HG02840 (cell line): Measurements from ENCODE around the gene PTPRN2.
"Not testable (repeated sequence)": the region's sequence is repeated elsewhere in the genome, so short reads cannot be mapped to it uniquely, and the experiment has no call there.

Source experiments
- ATAC-seq: cut with Tn5 transposase; IDR thresholded peaks from one replicate; pipeline ENCODE4 v1.9.1; 2021; ENCODE audit warnings: mild to moderate bottlenecking, moderate library complexity, moderate number of reproducible peaks; ENCODE audit not compliant: unreplicated experiment, low FRiP score

The PTPRN2 gene

DNA sequence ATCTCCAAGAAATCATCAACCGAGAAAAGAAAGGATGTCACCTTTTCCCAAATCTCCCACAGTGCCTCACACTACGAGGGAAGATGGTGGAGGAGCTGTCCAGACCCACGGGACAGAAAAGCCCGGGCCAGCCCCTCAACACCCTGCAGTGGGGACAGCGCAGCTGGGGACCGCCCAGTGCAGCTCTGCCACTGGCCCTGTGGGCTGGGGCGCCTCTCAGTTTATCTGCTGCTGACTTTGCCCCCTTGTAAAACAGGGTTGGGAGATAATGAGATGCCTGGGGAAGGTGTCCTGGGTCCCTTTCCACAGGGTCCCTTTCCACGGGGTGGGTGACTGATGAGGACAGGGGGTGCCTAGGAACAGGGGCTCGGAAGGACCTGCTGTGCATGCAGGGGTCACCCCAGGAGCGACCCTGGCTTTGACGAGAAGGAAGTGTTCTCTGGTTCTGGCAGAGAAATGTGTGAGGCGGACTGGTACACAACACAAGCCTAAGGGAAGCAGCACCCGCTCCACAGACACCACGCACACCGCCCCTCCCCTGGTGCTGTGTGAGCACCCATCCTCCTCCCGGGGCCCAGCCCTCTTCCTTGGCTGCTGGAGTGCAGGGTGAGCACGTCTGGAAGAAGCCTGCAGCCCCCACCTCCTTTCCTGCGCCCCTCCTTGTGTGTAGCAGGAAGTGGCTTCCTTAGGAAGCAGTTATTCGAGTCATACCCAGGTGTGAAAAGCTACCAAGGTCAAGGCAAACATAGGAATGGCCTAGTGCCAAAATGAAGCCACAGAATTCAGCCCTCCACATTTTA lies 911.0 kb downstream of the PTPRN2 start:
- no peak for ATAC-seq

DNA sequence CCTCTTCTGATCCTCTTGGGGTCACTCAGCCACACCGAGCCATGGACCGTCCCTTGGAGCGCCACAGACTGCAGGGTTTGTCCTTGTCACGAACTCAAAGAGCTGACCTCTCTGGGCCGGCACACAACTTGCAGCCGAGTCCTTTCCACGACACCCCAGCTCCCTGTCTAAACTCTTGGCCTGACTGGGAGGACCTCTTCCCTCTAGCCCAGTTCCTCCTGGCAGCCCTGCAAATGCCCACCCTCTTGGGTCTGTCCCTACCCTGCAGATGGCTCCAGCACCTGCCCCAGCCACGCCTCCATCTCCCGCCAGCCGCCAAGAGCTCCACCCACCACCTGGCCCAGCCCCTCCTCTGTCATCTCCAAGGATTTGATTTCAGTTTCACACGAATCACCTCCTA lies 911.6 kb downstream of the PTPRN2 start:
- no peak for ATAC-seq

DNA sequence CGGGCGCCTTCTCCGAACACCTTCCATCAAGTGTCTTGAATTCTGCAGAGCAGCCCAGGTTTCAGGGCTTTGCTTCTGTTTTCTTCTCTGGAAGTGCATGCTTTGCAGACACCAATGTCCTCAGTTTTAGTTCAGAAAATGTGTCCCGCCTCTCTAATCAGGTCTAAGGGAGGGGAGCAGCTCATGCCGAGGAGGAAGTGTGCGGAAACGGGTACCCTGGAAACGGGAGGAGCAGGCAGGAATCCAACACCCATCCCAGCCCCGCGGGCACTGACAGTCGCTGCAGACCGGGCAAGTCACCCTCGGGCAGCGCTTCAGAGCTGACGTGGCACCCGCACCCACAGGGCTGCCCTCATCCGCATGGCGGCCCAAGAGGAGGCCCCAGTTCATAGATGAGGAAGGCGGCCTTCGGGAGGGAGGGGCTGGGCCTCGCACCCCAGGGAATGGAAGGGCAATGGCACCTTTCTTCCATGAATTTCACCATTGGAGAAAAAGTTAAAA lies 912.1 kb downstream of the PTPRN2 start:
- no peak for ATAC-seq

DNA sequence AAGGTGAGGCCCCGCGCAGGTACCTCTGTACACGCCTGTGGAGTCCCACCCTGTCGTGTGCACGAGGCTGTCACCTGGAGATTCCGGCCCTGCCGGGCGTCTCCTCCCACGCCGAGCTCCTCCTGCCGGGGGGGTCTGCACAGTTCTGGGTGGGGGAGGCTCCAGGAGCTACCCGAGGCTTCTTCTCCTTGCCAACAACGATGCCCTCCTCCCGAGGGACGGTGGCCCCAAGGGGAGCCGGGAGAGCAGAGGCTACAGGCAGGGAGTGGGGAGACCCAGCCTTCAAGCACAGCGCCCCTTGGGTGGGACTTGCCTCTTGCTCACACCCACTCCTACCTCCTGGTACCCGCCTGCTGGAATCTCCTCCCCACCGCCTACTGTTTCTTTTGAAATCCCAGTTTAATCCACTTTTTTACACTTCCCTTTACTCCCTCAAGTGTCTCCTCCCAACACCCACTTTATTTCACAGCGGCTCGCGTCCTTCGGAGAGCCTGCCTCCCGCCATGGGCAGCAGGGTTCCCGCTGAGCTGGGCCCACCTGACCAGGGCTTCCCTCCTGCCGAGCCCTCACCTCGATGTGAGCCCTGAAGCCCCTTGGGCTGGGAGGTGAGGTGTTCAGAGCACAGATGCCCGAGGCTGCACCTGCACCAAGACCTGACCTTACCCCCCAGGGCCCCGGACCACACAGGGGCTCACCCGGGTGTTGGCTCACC lies 912.8 kb downstream of the PTPRN2 start:
- ATAC-seq: no peak

DNA sequence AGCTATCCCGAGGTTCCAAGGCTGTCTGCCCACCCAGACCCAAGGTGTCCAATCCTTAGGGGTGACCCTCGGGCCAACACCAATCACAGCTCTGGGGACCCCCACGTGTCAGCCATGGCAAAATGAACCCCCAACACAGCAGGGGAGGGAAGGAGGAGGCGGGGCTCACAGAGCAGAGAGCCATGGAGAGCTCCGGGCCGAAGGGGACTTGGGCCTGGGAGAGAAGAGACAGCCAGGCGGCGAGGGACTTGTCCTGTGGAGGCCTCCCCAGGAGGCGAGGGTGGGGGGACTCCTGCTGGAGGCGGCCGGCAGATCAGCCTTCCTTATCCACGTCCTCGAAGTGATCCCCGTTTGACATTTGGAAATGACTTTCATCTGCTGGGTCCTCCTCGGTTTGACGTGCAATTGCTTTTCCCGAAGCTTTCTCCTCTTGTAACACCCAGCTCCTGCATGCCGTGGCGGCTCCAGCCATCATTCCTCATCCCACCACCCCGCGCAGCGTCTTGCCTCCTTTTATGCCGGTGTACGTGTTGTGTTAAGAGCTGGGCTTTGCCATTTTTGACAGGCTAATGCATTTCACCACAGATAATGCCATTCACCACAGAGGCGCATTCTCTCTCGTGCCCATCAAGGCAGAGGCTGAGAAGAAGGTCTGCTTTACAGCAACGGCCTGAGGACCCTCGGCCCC lies 913.5 kb downstream of the PTPRN2 start:
- ATAC-seq: no peak

DNA sequence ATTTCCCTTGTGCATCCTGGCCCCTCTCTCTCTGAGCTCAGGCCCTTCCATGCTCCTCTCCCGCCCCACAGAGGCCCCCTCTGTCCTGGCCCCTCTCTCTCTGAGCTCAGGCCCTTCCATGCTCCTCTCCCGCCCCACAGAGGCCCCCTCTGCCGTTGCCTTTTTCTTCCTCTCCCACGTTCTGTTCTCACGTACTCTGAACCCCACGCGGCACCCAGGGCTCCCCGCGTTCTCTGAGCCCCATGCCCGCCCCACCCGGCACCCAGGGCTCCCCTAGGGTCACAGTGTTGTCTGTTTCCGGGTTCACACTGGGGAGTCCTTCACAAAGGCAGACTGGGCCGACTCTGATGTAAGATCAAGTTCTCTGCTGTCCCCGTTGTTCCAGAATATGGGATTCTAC lies 914.0 kb downstream of the PTPRN2 start:
- ATAC-seq: no peak

DNA sequence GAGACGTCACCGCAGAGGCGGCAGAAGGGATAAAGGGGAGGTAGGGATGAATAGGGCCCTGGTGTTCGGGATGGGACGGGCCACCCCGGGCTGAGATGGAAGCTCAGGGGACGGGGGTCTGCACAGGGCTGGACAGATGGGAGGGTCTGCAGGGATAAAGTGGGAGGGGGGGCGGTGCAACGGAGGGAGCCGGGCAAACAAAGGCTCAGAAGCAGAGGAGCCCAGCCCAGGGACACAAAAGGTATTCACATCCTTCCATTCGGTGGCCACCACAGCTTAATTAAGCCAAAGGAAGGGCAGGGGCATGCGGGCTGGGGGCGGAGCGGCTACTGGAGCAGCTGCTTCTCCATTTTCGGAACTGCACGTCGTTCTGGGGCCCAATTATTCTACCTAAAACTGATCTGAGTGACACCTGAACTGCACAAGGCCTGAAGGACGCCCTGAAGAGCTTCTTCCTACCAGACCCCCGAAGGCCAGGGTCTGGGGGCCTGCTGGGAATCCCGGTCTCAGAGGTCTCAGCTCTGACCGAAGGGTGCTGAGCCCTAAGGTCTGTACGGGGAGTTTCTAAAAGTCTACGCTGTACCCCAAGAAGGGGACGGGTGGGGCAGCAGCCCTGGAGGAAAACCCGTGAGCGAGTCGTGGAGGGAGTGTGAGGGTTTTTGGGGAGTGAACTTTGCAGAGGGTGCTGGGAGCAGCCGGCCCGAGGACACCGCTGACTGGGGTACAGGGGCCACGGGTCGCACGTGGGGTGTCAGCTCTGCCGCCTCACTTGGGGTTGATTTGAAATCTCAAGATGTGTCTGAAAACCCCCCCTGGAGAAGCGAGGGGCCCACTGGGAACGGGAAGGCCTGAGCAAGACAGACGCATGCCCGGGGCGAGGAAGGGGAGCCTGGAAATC lies 916.0 kb downstream of the PTPRN2 start:
- ATAC-seq: no peak

DNA sequence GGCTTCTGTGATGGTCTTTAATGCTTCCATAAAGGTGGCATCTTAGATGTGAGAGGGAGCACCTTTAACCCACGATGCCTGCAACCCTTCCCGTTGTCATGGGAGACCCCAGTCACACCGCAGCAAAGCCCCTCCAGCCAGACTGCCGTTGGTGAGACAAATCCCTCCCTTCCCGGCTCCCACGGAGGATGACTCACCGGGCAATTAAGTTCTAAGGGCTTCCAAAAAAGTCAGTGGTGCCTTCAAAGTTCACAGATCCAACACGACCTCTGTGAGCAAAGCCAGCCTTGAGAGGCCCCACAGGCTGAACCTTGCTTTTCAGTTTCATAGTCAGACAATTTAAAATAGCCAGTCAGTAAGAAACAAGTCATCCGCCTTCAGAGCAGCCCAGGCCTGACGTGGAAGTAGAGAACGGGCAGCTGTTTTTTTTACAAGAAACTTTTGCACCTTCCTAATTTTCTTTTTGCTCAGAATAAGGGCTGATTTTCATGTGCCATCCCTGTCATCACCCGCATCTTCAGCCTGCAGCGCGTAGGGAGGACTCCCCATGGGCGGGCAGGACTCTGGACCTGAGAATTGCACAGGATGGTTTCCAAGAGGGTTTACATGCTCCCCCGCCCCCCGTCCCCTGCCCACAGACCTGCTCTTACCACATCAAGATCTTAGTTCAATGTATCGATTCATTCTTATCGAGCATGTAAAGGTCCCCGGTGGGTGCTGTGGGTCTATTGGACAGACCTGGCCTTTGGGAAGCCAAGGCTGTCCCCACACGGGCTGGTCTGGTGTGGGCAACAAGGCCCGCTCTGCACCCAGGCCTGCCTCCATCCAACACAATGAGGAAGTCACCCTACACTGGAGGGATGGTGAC lies 916.9 kb downstream of the PTPRN2 start:
- ATAC-seq: no peak

DNA sequence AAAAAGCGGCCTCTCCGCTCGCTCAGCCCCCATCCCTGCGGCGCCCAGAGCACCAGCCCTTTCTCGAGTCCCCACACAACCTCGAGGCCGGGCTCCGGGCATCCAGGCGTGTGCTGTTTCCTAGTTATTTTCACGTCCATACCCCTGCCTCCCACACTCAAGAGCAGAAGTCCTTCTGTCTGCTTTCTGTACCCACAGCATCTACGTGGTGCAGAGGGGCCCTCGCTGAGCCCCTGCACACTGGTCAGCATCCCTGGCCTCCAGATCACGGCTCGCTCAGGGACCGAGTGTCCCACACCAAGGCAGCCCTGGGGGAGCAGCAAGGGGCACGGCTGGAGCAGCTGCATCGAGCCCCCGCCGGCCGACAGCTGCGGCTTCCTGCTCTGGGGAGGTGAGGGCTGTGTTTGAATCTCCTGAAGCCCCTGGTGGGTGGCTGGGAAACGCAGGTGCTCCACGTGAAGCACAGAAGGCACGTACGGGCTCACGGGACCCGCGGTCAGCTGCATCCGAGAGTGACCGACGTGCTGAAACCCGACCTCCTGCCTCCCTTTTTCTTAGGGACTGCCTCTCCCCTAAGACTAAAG lies 917.8 kb downstream of the PTPRN2 start:
- no peak for ATAC-seq

DNA sequence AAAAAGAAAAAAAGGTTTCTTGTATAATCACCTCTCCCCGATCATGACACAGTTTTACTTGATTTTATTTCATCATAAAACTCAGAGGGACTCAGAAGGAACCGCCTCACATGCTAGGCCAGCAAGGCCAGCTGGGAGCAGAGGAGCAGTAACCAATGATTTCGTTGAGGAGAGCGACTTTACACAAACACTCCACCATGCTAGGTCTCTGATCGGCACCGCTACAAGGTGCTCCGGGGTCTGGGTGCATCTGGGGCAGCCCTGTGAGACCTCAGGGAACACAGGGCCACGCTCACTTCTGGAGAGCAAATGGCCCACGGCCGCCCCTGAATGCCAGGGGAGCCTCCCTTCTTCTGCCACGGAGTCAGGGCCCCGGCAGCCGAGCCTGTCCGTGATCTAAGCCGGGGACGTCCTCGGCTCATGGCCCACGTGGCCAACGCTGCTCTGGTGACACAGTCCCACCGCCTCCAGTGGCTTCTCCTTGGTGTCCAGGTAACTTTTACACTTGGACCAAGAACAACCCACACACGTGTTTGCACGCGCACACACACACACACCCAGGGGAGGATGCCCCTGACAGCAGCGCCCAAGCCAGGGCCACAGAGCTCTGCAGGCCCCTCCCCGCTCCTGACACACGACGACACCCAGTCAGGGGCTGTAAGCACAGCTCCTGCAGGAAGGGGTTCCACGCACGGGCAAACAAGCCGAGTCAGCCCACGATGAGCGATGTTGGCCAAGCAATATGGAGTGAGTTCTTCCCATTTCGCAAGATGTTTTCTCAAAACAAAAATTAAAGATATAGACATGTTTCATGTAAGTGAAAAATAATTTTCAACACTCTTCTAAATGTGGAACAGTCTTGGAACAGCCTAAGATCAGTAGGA lies 918.5 kb downstream of the PTPRN2 start:
- ATAC-seq: no peak

DNA sequence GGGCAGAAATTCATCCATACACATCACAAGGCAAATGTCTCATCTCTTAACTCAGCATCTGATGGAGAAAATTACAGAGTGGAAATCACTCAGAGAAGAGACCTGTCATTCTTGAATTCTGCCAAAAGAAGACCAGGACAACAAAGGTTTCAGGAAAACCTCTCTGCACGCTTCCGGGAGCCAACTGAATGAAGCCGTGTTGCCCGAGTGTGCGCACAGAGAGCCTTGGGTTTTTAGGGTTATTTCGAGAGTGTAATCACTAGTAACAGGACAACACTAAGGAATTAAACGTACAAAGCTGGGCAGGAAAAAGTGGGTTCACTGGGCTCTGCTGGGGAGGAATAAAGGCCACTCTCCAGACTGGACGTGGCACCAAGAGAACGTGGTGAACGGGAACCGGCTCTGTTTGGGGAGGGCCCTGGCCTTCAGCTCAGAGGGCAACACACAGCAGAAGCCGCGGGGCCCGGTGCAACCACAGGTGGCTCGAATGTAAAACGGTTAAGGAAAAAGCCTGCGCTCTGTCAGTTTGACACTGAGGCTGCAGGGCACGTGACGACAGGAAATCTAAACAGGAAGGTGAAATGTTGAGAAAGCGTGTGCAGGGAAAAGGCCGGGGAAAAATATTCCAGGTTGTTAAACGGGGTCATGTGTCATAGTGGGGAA lies 919.3 kb downstream of the PTPRN2 start:
- no peak for ATAC-seq

DNA sequence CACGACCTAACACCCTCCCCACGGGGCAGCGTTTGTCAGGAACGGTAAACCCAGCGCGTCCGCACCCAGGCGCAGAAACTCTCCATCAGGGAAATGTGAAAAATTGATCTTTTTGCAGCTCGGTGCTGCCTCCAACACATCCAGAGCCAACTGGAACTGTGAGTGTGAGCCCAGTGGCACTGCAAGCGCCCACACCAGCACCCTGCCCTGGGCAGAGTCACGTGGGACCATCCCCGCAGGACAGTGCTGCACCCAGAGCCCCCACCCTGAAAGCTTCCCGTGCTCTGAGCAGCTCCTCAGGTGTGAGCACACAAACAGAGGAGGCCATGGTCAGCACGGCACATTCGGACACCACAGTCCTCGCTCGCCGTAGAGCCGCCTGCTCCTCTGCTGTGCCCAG lies 919.9 kb downstream of the PTPRN2 start:
- ATAC-seq: no peak

DNA sequence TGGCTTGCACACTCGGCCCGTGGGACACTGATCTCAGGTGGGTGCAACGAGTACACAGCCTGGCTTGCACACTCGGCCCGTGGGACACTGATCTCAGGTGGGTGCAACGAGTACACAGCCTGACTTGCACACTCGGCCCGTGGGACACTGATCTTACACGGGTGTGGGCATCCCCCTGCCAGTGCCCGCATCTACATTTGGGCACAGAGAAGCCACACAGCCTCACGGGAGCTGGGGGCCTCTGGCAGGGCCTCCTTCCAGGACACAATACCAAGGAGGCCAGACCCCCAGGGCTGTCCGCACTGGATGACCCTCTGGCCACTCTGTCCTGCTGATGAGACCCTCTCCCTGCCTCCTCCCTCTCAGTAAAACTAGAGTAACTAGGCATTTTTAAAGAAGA lies 920.4 kb downstream of the PTPRN2 start:
- ATAC-seq: no peak

DNA sequence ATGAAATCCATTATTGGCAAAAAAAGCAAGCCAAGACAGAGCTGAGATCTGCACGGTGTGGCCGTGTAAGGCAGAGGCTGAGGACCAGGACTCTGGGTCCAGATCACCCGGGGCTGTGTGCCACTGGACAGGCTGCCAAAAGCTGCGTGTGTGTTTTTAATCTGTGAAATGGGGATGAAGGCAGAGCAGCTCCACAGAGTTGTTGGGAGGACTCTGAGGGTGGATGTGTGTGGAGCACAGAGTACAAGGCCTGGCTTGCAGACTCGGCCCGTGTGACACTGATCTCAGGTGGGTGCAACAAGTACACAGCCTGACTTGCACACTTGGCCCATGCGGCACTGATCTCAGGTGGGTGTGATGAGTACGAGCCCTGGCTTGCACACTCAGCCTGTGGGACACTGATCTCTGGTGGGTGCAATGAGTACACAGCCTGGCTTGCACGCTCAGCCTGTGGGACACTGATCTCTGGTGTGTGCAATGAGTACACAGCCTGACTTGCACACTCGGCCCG lies 921.0 kb downstream of the PTPRN2 start:
- no peak for ATAC-seq

DNA sequence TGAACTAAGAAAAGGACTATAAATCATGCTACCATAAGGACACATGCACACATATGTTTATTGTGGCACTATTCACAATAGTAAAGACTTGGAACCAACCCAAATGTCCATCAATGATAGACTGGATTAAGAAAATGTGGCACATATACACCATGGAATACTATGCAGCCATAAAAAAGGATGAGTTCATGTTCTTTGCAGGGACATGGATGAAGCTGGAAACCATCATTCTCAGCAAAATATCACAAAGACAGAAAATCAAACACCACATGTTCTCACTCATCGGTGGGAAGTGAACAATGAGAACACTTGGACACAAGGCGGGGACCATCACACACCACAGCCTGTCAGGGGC lies 922.0 kb downstream of the PTPRN2 start:
- not testable (repeated sequence) for ATAC-seq

DNA sequence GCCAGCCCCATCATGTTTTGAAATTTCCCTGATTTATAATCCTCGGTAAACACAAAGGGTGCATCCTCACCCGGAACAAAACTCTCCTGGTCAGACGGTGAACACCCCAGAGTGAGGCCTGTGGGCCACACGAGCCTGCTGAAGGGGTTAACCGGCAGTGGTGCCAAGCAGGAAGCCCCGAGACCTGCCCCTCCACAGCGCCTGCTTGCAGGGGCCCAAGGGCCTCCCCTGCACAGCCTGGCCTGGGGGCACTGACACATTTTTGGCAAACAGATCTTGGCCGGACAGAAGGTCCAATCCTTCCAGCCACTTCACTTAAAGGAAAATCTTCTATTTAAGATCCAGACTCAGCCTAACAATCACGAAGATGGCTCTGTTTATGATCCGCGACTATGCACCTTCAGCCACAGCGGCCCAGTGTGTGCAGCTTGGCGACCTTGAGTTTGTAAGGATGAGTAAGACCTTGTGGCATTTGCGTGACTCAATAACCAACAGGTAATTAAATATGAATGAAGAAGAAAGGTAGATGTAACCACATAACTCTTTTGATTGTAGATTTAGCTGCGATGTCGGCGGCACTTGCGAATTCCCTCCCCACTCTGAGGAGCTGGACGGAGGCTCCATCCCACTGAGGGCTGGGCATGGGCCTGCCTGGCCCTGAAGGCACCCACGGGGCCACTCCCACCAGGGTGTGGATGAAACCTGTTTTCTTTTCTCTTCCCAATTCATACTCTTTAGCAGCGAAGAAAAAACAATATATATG lies 922.6 kb downstream of the PTPRN2 start:
- ATAC-seq: no peak

DNA sequence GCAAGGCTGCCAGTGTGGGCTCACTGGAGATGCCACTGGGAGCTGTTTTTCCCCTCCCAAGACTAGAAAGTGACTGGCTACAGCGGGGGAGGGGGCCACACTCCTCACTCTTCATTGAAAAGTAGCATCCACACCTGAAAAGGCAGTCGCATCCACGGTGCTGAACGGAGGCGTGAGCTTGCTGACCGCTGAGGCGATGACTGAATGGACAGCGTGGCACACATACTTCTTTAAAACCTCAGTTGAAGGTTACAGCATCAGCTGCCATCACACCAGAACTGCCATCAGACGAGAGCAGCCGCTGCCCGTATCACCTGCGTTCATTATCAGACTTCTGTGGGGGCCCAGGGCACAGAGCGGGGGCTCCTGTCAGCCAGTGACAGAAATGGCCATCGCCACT lies 923.6 kb downstream of the PTPRN2 start:
- no peak for ATAC-seq
